Astrocyte (in vitro differentiated cells and primary cell): Measurements from ENCODE around the gene LDAH. TPM values are rescaled to one million over a fixed set of nuclear protein-coding genes. Genes with fewer than 3 reads are reported as not detected.

Source experiments
- DNase-seq: peaks from one replicate; pipeline ENCODE4 v3.0.0-alpha.2; 2010; ENCODE audit warnings: low read depth
- FAIRE-seq: peaks from 2 replicates; lab custom pipeline; 2011; peaks lifted over from hg19 to GRCh38; lab: Jason Lieb, UNC
- H2AFZ ChIP-seq: 2 replicates; pipeline ENCODE4 v1.6.0; 2012; ENCODE audit warnings: low read depth, low read length, inconsistent platforms
- H3K27ac ChIP-seq: 2 replicates; pipeline ENCODE4 v1.5.1; 2011; ENCODE audit warnings: low read depth, low read length, inconsistent platforms
- H3K27me3 ChIP-seq: 2 replicates; pipeline ENCODE4 v1.6.0; 2011; ENCODE audit warnings: low read length, inconsistent platforms; ENCODE audit not compliant: insufficient read depth
- H3K36me3 ChIP-seq: 2 replicates; pipeline ENCODE4 v1.5.1; 2011; ENCODE audit warnings: low read length, inconsistent platforms; ENCODE audit not compliant: insufficient read depth
- H3K4me1 ChIP-seq: 2 replicates; pipeline ENCODE4 v1.5.1; 2011; ENCODE audit warnings: low read length, inconsistent platforms; ENCODE audit not compliant: insufficient read depth
- H3K4me2 ChIP-seq: 2 replicates; pipeline ENCODE4 v1.6.0; 2012; ENCODE audit warnings: low read length, inconsistent platforms
- H3K4me3 ChIP-seq: 2 replicates; pipeline ENCODE4 v1.5.1; 2011; ENCODE audit warnings: low read depth, mild to moderate bottlenecking, low read length, inconsistent platforms; ENCODE audit not compliant: insufficient read depth
- H3K79me2 ChIP-seq: 2 replicates; pipeline ENCODE4 v1.6.0; 2012; ENCODE audit warnings: mild to moderate bottlenecking, low read length, inconsistent platforms; ENCODE audit not compliant: insufficient read depth
- H3K9ac ChIP-seq: 2 replicates; pipeline ENCODE4 v1.6.0; 2012; ENCODE audit warnings: mild to moderate bottlenecking, low read length, inconsistent platforms
- H3K9me3 ChIP-seq: 2 replicates; pipeline ENCODE4 v1.5.1; 2012; ENCODE audit warnings: low read depth, mild to moderate bottlenecking, low read length, inconsistent platforms; ENCODE audit not compliant: insufficient read depth
- H4K20me1 ChIP-seq: 2 replicates; pipeline ENCODE4 v1.6.0; 2012; ENCODE audit warnings: low read length, inconsistent platforms; ENCODE audit not compliant: insufficient read depth
- H3K27ac Mint-ChIP-seq: one replicate; pipeline ENCODE4 v1.8.0; 2021; ENCODE audit warnings: mild to moderate bottlenecking, mixed read lengths; ENCODE audit not compliant: unreplicated experiment
- H3K27me3 Mint-ChIP-seq: one replicate; pipeline ENCODE4 v1.8.0; 2021; ENCODE audit warnings: low read depth, mixed read lengths; ENCODE audit not compliant: unreplicated experiment
- H3K36me3 Mint-ChIP-seq: one replicate; pipeline ENCODE4 v1.8.0; 2021; ENCODE audit warnings: low read depth, mixed read lengths; ENCODE audit not compliant: unreplicated experiment
- H3K4me1 Mint-ChIP-seq: one replicate; pipeline ENCODE4 v1.8.0; 2021; ENCODE audit warnings: low read depth, mixed read lengths; ENCODE audit not compliant: unreplicated experiment
- H3K4me3 Mint-ChIP-seq: one replicate; pipeline ENCODE4 v1.8.0; 2021; ENCODE audit warnings: mild to moderate bottlenecking, moderate library complexity, mixed read lengths; ENCODE audit not compliant: unreplicated experiment
- H3K9me3 Mint-ChIP-seq: one replicate; pipeline ENCODE4 v1.8.0; 2021; ENCODE audit warnings: mild to moderate bottlenecking, mixed read lengths; ENCODE audit not compliant: unreplicated experiment
- CTCF ChIP-seq: IDR thresholded peaks from 2 replicates; pipeline ENCODE4 v1.5.1; 2011; ENCODE audit warnings: low read depth, mild to moderate bottlenecking, inconsistent platforms, low read length, moderate library complexity; ENCODE audit not compliant: insufficient read depth
- EZH2 ChIP-seq: IDR thresholded peaks from 2 replicates; pipeline ENCODE4 v1.6.1; 2012; ENCODE audit warnings: mild to moderate bottlenecking, low read length, inconsistent platforms; ENCODE audit not compliant: insufficient read depth
- total RNA-seq: library from RNA; stranded (reverse); gene quantifications from 2 replicates; pipeline ENCODE4 v1.2.1, GENCODE V29; 2021

LDAH gene
- total RNA-seq, 1 donor from 2014 or later = 19.3 TPM

- Histone ChIP-seq H3K4me3 (no peak overlapping the region), H4K20me1 (no peaks in the 10 kb centered on the region), H3K36me3 (no peaks in the 10 kb centered on the region), H3K9ac (no peak overlapping the region), H2AFZ (no peak overlapping the region), H3K4me2 (no peak overlapping the region), H3K27me3 (peaks cover 29% of the 10 kb centered on the region), H3K4me1 (peaks cover 13% of the 10 kb centered on the region), H3K9me3 (no peaks in the 10 kb centered on the region), H3K27ac (no peak overlapping the region), H3K79me2 (peaks cover 16% of the 10 kb centered on the region)
- H3K4me1 Mint-ChIP-seq = peaks cover 26% of the 10 kb centered on the region
- TF ChIP-seq CTCF = no peak
- no peak for TF ChIP-seq EZH2
- H3K4me3 Mint-ChIP-seq = no peak overlapping the region
- DNase-seq = no peak
- H3K27ac Mint-ChIP-seq = no peak overlapping the region
- no peaks in the 10 kb centered on the region for H3K9me3 Mint-ChIP-seq
- peaks cover 3% of the 10 kb centered on the region for H3K36me3 Mint-ChIP-seq
- FAIRE-seq = no peak
- peaks cover 18% of the 10 kb centered on the region for H3K27me3 Mint-ChIP-seq
Measured at GRCh38 chr2:20652673-20653575, 170.0 kb downstream of the LDAH start.

- H3K36me3 Mint-ChIP-seq = peaks cover 3% of the 10 kb centered on the region
- no peak for TF ChIP-seq CTCF
- TF ChIP-seq EZH2 = no peak
- peak overlapping the region; percentile 75 for H3K4me3 Mint-ChIP-seq
- peak overlapping the region; percentile 92 for H3K4me2 ChIP-seq
- H3K9ac ChIP-seq = no peak overlapping the region
- no peaks in the 10 kb centered on the region for H3K9me3 Mint-ChIP-seq
- H4K20me1 ChIP-seq = no peaks in the 10 kb centered on the region
- DNase-seq = no peak
- no peaks in the 10 kb centered on the region for H3K36me3 ChIP-seq
- H3K27ac Mint-ChIP-seq = no peak overlapping the region
- no peak overlapping the region for H2AFZ ChIP-seq
- peaks cover 26% of the 10 kb centered on the region for H3K4me1 Mint-ChIP-seq
- H3K4me3 ChIP-seq = no peak overlapping the region
- no peaks in the 10 kb centered on the region for H3K9me3 ChIP-seq
- H3K27ac ChIP-seq = no peak overlapping the region
- peaks cover 24% of the 10 kb centered on the region for H3K27me3 ChIP-seq
- H3K79me2 ChIP-seq = peaks cover 16% of the 10 kb centered on the region
- H3K27me3 Mint-ChIP-seq = peaks cover 10% of the 10 kb centered on the region
- FAIRE-seq = no peak
- peaks cover 13% of the 10 kb centered on the region for H3K4me1 ChIP-seq
Measured at GRCh38 chr2:20652141-20652540, 170.8 kb downstream of the LDAH start.

- H3K4me3 ChIP-seq = peak overlapping the region; percentile 81
- H3K4me1 Mint-ChIP-seq = peaks cover 26% of the 10 kb centered on the region
- peak overlapping the region; percentile 89 for H3K4me3 Mint-ChIP-seq
Measured at GRCh38 chr2:20651731-20652099, 171.2 kb downstream of the LDAH start.

More at GRCh38 chr2:20651731-20652099, 171.2 kb downstream of the LDAH start:
- Mint-ChIP-seq H3K27me3 (peaks cover 9% of the 10 kb centered on the region), H3K36me3 (peaks cover 3% of the 10 kb centered on the region), H3K27ac (no peak overlapping the region), H3K9me3 (no peaks in the 10 kb centered on the region)
- no peaks in the 10 kb centered on the region for H3K9me3 ChIP-seq
- peaks cover 16% of the 10 kb centered on the region for H3K79me2 ChIP-seq
- peak overlapping the region; percentile 90 for H3K9ac ChIP-seq
- DNase-seq = no peak
- no peak overlapping the region for H3K27ac ChIP-seq
- TF ChIP-seq CTCF (no peak), EZH2 (no peak)
- peak overlapping the region; percentile 92 for H3K4me2 ChIP-seq
- no peaks in the 10 kb centered on the region for H4K20me1 ChIP-seq
- H3K4me1 ChIP-seq = peaks cover 13% of the 10 kb centered on the region
- H3K27me3 ChIP-seq = peaks cover 20% of the 10 kb centered on the region
- peak overlapping the region; percentile 99 for H2AFZ ChIP-seq
- no peak for FAIRE-seq
- no peaks in the 10 kb centered on the region for H3K36me3 ChIP-seq
